ENCODE results near the gene CCDC92.

The CCDC92 gene

DNA sequence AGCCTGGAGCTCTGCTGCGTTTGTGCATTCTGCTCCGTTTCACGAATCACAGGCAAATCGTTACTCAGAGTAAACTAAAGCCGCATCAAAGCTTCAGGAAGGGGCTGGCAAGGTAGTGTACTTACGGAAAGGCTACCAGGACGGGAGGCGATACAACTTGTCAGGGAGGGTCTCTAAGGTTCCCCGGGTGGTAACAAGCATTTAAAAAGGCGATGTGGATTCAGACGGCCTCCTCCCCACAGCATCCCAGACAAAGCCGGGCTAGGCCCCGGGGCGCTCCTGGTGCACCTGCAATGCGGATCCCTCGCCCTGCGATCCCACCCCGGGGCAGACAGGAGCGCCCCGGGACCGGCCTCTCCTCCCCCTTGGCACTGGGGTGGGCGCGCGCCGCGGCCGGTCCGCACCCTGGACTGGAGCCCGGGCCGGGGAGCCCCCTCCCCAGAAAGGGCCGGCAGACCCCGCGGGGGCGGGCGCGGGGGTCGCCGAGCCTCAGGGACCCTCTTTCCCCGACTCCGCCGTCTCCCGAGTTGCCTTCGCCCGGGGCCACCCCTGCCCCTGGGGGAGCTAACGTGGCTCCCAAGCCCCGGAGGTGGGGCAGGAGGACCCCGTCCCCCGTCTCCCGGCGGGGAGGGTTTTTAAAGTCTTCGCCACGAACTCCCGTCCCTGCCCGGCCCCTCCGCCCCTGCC lies 718 bp downstream of the CCDC92 start:
- DNase-seq: peak; percentile 47

- DNase-seq: no peak
These were observed 1.2 kb downstream of the CCDC92 start for GRCh38 chr12:123971449-123971769.

- DNase-seq: no peak
These were observed 5.5 kb downstream of the CCDC92 start for GRCh38 chr12:123967121-123967586.

DNA sequence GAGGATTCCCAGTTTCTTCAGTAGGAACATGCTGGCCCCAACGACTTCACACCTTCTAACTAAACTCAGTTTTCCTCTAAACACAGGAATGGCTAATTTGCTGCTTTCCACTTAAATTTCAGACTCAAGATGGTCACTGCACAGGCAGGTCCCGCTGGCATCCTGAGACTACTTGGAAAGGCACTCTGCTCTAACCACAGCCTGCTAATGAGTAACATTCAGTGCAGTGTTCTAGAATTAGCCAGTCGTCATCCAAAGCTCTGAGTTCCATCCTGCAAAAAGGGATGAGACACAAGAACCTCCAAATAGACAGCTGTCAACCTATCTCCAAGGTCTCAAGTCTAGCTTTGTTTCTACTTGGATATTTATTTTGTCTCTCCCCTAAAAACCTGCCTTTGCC lies 6.0 kb downstream of the CCDC92 start:
- DNase-seq: no peak

GRCh38 chr12:123965382-123965781 lies 7.2 kb downstream of the CCDC92 start:
- no peak for DNase-seq

DNA sequence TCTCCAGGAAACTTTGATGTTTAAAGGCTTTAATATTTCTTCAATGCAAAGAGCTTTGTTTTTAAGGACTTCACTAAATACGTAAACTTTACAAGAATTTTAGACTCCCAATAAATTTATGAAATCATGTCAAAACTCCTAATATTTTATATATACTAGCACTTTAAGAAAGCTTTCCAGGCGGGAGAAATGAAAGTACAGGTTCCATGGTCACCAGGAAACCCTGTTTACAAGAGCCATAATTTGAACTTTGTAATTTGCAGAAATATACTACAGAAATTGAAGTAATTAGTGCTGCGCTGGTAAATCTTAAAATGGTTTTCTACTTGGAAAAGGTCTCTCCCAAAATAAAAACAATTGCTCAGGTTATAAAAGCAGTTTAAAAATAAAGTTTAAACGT lies 8.8 kb downstream of the CCDC92 start:
- DNase-seq: no peak

GRCh38 chr12:123962513-123962912 lies 10.1 kb downstream of the CCDC92 start:
- DNase-seq: no peak

- no peak for DNase-seq
These were observed 10.9 kb downstream of the CCDC92 start for GRCh38 chr12:123961585-123962345.

- DNase-seq: no peak
These were observed 11.8 kb downstream of the CCDC92 start for GRCh38 chr12:123960856-123961255.

DNA sequence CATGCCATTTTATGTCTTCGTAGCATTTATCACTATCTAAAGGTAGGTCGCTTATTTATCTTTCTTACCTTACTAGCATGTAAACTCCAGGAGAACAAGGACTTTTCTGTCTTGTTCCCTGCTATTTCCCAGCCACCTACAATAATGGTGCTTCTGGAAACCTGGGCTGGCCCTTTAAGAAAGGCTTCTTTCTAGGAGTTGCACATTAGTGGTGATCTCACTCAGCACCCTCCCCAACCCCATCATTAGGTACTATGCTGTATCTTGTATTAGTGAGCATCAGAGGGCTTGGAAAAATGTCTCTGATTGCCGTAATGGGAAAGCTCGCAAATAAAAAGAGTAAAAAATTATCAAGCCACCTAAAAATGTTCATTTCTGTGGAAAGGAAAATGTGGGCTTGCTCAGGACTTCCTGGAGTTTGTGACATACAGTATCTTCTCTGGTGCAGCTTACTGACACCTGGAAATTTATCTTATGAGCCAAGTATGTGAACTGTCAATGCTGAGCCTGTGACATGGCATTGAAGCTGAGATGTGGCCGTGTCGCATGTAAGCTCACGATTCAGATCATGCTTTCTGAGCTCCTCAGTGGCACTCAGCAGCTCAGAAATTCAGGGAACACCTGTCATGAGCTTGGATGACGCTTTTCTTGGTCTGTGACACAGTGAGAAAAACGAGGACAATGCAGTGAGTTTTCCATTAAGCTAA lies 12.4 kb downstream of the CCDC92 start:
- DNase-seq: no peak

DNA sequence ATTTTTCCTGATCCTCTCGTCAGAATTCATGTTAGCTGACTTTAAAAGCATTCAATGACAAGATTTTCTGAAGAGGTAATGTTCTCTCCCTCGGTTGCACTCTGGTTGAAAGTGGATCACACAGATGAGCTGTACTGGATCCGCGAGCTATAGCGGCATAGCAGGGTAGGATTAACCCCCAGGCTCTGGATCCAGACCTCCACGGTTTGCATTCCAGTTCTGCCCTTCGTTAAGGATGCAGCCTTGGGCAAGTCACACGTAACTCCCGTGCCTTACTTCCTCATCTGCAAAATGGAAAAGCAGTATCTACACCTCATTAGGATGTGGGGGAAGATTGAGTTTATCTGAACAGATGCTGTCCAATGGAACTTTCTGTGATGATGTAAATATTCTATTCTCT lies 13.8 kb downstream of the CCDC92 start:
- DNase-seq: no peak

DNA sequence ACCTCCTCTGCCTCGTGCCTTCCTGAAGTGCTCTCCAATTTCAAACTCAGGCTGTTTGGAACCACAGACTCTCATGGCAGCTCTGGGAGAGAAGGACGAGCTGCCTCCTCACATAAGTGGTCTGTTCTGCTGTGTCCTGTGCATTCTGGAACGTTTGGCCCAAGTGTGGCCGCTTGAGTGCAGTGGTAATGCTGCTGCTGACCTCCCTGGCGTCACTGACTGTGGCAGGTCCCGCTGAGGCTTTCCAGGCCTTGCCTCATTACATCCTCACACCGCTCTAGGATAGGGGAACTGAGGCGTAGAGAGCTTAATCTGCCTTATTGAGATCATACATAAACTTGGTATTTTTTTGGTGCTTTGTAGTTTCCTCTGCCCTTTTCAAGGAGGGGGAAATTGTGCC lies 14.2 kb downstream of the CCDC92 start:
- no peak for DNase-seq

GRCh38 chr12:123957196-123957595 lies 15.4 kb downstream of the CCDC92 start:
- DNase-seq: no peak

DNA sequence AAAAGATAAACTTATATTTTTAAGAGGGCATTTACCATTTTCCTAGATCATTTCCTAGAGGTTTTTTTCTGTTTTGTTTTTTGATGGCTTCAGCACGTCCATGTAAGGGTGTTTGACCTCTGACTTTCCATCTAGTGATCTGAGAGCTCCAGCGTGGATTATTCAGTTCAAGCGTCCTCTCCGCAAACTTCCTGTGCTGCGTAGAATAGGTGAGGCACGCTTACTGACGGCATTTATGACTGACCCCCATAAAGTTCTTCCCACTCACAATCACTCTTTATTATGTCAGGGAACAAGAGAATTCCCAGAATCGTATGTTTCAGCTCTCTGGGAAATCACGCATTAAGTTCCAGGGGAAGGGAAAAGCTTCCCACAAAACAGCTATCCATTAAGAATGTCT lies 16.4 kb downstream of the CCDC92 start:
- DNase-seq: no peak

DNA sequence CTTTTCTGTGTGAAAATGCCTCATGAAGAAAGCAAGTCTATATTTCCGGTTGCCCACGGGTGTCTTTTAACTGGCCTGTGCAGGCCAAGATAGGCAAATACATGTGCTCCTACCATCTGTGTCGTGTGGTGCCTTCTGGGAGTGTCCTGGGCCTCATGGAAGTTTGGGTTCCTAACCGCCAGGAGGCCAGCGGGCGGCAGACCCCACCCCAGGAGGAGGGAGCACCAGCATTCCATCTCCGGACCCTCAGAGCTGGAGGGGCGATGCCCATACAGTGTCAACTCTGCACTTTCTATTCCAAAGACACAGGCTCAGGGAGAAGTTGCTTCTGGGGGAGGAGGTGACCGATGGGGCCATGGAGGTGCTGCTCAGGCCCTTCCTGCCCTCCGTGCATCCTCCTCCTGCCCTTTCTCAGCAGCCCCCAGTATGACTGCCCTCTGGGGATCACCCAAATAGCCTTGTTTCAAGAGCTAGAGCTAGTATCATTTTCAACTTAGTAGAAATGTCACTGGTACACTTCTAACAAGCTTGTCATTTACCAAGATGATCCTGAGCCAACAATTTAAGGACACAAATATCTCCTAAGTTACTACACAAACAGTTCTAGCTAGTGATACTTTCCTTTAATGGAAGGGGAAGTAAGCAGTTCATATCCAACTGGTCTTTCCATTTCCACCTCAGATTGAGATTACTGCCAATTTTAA lies 17.8 kb downstream of the CCDC92 start:
- DNase-seq: no peak

DNA sequence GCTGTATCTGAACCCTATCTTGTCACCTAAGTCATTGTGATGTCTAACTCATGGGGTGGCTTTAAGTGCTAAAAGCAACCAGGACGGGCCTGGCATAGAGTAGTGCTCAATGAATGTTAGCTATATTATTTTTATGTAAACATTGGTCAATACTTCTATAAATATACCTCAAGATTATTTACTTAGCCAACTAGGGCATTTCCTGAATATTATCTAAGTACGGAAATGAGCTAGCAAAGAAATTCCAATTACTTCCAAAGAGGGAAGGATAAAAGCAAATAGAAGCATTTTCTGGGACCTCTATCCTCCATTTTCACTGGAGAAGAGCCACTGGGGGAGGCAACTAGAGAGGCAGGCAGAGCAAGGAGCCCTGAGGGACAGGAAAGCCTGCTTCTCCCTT lies 20.6 kb downstream of the CCDC92 start:
- no peak for DNase-seq

- DNase-seq: no peak
These were observed 21.2 kb downstream of the CCDC92 start for GRCh38 chr12:123951467-123951866.

- no peak for DNase-seq
These were observed 21.9 kb downstream of the CCDC92 start for GRCh38 chr12:123950476-123951349.

DNA sequence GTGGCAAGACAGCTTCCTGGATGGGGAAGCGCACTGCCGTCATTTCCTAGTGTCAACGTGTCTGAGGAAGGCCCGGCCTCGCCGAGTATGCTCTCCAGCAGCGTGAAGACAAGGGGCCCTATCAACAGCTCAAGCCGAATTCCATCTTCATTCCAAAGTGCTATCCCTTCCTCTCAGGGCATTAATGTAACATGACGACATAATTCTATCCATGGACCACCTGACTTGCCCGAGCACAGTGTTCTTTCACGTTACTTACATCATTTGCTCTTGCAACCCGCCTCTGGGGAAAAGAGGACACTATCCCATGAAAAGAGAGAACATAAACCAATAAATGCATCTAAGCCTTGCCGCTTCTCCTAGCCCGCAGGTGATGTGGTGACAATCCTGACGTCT lies 22.9 kb downstream of the CCDC92 start:
- DNase-seq: no peak

- no peak for DNase-seq
These were observed 23.5 kb downstream of the CCDC92 start for GRCh38 chr12:123948796-123949769.

DNA sequence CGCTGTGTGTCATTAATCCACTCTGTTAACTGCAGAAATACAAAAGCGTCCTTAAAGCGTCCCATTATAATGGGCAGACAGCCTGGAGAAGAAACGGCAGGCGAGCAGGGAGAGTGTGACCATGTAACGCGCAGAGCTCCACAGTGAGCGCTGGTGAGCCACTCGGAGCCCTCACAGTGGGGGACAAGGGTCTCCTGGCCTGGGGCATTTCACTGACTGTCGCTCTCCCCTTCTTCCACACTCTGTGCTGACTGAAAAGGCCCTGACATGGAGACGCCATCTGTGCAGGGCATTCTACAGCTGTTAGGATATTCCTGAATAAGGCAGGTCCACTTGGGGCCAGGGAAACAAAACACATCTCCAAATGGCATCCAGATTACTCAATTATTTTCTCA lies 24.2 kb downstream of the CCDC92 start:
- no peak for DNase-seq

Measured in activated CD4-positive, alpha-beta T cell treated with anti-CD3 and anti-CD28 coated beads for 48 hours (primary cell).